ENCODE results near the gene FCHO2.
"Not testable (repeated sequence)": the region's sequence is repeated elsewhere in the genome, so short reads cannot be mapped to it uniquely, and the experiment has no call there.

The FCHO2 gene

GRCh38 chr5:72955768-72956323 is at the start of gene FCHO2:
Gene FCHO2, plus strand, starts transcription at chr5:72956041. Its CDS starts 56 bp downstream, at chr5:72956097.
- DNase-seq: peak; percentile 91

GRCh38 chr5:72906806-72907205 is 49.0 kb upstream of the FCHO2 start:
- DNase-seq: no peak

GRCh38 chr5:72908664-72909063 is 47.2 kb upstream of the FCHO2 start:
- DNase-seq: no peak

- DNase-seq: no peak
Measured at GRCh38 chr5:72917371-72917776, 38.5 kb upstream of the FCHO2 start.

GRCh38 chr5:72920690-72921502 is 34.9 kb upstream of the FCHO2 start:
- DNase-seq: no peak

GRCh38 chr5:72921886-72922285 is 34.0 kb upstream of the FCHO2 start:
- no peak for DNase-seq

GRCh38 chr5:72922422-72922821 is 33.4 kb upstream of the FCHO2 start:
- no peak for DNase-seq

GRCh38 chr5:72925336-72926010 is 30.4 kb upstream of the FCHO2 start:
- no peak for DNase-seq

- DNase-seq: not testable (repeated sequence)
Measured at GRCh38 chr5:72932686-72933085, 23.2 kb upstream of the FCHO2 start.

GRCh38 chr5:72934953-72935725 is 20.7 kb upstream of the FCHO2 start:
- DNase-seq: not testable (repeated sequence)

GRCh38 chr5:72936893-72937292 is 18.9 kb upstream of the FCHO2 start:
- no peak for DNase-seq

- DNase-seq: no peak
Measured at GRCh38 chr5:72937517-72938061, 18.3 kb upstream of the FCHO2 start.

- DNase-seq: no peak
Measured at GRCh38 chr5:72938206-72938605, 17.6 kb upstream of the FCHO2 start.

GRCh38 chr5:72940082-72940481 is 15.8 kb upstream of the FCHO2 start:
- DNase-seq: no peak

GRCh38 chr5:72943307-72943706 is 12.5 kb upstream of the FCHO2 start:
- no peak for DNase-seq

- no peak for DNase-seq
Measured at GRCh38 chr5:72947498-72947897, 8.3 kb upstream of the FCHO2 start.

- no peak for DNase-seq
Measured at GRCh38 chr5:72949481-72949880, 6.4 kb upstream of the FCHO2 start.

GRCh38 chr5:72951671-72952468 is 4.0 kb upstream of the FCHO2 start:
- no peak for DNase-seq

GRCh38 chr5:72954389-72954788 is 1.5 kb upstream of the FCHO2 start:
- no peak for DNase-seq

GRCh38 chr5:72955143-72955767 is 586 bp upstream of the FCHO2 start:
- DNase-seq: no peak

GRCh38 chr5:72956324-72957140 is 691 bp downstream of the FCHO2 start:
- DNase-seq: no peak

Measured in NCI-H1048 (cell line).